ENCODE results near the gene BCO2.

Gene BCO2

DNA sequence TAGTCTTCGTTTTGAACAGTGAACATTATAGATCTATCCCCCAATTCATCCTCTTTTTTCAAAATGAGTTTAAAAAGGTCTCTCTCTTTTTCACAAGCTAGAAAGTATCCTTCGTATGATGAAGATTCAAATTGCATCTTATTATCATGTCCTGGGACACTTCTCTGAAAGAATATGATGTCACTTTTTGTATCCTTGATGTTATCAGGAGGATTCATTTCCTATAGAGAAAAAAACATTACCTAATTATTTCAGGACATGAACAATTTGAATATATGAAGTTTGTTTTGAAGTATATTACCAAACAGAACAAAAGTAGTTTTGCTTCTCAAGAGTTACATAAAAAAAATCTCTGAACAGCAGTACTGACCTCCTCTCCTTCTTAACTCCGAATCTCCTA, 31.7 kb upstream of the BCO2 start:
- no peak for DNase-seq (ENCODE audit: low read depth)
- TF ChIP-seq, protein P1, sequence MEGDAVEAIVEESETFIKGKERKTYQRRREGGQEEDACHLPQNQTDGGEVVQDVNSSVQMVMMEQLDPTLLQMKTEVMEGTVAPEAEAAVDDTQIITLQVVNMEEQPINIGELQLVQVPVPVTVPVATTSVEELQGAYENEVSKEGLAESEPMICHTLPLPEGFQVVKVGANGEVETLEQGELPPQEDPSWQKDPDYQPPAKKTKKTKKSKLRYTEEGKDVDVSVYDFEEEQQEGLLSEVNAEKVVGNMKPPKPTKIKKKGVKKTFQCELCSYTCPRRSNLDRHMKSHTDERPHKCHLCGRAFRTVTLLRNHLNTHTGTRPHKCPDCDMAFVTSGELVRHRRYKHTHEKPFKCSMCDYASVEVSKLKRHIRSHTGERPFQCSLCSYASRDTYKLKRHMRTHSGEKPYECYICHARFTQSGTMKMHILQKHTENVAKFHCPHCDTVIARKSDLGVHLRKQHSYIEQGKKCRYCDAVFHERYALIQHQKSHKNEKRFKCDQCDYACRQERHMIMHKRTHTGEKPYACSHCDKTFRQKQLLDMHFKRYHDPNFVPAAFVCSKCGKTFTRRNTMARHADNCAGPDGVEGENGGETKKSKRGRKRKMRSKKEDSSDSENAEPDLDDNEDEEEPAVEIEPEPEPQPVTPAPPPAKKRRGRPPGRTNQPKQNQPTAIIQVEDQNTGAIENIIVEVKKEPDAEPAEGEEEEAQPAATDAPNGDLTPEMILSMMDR (IDR thresholded peaks at IDR 0.05; ENCODE audit: low read depth, low read length, missing control alignments) = no peak
- no peak overlapping the region for H3K4me3 ChIP-seq (ENCODE audit: low read depth, low read length)

DNA sequence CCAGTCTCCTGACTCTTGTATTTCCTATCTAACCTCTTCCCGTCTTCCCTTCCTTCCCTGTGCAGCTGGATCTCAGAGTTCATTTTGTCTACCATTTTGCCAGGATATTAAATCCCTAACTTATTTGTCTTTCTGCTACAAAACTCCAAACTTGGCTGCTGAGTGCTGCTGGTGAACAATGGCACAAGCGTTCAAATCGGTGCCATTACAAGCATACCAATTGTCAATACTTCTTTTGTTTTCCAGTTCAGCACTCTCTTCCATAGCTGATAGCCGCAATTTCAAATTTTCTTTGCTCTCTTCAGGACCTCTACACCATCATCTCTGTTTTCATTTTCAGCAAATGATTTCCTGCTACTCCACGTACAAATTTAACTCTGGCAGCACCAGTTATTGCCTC, 24.8 kb upstream of the BCO2 start:
- no peak for DNase-seq (ENCODE audit: low read depth)
- TF ChIP-seq, protein P1 (IDR thresholded peaks at IDR 0.05; ENCODE audit: low read depth, low read length, missing control alignments) = no peak
- no peak overlapping the region for H3K4me3 ChIP-seq (ENCODE audit: low read depth, low read length)

DNA sequence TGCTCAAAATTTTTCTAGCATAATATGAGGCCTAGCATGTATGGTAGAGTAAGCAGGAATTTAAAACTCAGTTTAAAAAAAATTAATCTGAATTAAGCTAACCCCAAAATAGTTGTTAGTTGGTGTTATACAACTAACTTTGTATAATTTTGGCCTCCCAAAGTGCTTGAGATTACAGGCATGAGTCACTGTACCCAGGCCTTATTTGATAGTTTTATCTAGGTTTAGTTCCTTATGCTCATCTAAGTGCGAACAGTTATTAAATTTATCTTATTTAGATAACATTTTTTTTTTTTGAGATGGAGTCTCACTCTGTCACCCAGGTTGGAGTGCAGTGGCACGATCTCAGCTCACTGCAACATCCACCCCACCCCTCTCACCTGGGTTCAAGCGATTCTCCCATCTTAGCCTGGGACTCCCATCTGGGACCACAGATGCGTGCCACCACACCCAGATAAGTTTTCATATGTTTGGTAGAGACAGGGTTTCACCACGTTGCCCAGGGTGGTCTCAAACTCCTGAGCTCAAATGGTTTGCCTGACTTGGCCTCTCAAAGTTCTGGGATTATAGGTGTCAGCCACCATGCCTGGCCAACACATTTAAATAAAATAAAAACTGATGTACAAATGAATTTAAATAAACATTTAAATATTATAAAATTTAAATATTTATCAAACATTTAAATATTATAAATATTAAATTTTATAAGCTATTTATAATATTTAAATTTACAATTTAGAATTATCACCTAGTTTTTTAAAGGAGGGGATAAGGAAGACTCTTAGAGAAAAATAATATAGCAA, 19.0 kb upstream of the BCO2 start:
- no peak overlapping the region for H3K4me3 ChIP-seq (ENCODE audit: low read depth, low read length)
- no peak for DNase-seq (ENCODE audit: low read depth)
- TF ChIP-seq, protein P1 (IDR thresholded peaks at IDR 0.05; ENCODE audit: low read depth, low read length, missing control alignments) = no peak

DNA sequence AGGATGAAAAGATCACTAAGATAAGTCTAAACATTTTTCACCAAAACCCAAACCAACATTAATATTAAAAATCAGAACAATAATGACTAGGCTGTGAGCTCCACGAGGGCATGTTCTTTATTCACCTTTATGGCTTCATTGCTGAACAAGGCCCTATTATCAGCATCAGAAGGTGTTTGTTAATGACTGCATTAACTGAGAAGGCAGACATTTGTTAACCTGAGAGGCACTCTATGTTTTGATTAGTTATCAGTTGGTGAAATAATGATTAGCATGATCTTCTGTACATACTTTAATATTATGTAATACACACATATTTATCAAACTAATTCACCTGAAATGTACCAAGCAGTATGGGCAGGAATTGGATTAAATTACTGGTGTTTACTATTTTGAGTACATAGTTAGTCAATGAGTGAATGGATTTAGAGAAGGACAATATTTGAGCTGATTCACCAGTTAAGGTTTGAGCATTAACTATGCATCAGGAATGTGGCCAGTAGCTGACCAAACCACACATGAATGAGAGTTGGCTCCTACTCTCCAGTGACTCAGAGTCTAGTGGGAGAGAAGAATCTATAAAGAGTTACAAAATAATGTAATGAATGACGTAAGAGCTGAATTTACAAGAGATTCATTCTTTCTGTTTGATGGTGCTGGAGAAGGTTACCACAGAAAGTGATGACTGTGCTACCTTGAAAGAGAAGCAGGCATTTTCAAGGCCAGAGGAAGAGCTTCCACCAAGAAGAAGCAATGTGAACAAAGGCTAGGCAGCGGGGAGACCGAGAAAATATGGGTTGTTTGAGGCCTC, 18.2 kb upstream of the BCO2 start:
- no peak for DNase-seq (ENCODE audit: low read depth)
- H3K4me3 ChIP-seq (ENCODE audit: low read depth, low read length) = no peak overlapping the region
- TF ChIP-seq, protein P1 (IDR thresholded peaks at IDR 0.05; ENCODE audit: low read depth, low read length, missing control alignments) = no peak

DNA sequence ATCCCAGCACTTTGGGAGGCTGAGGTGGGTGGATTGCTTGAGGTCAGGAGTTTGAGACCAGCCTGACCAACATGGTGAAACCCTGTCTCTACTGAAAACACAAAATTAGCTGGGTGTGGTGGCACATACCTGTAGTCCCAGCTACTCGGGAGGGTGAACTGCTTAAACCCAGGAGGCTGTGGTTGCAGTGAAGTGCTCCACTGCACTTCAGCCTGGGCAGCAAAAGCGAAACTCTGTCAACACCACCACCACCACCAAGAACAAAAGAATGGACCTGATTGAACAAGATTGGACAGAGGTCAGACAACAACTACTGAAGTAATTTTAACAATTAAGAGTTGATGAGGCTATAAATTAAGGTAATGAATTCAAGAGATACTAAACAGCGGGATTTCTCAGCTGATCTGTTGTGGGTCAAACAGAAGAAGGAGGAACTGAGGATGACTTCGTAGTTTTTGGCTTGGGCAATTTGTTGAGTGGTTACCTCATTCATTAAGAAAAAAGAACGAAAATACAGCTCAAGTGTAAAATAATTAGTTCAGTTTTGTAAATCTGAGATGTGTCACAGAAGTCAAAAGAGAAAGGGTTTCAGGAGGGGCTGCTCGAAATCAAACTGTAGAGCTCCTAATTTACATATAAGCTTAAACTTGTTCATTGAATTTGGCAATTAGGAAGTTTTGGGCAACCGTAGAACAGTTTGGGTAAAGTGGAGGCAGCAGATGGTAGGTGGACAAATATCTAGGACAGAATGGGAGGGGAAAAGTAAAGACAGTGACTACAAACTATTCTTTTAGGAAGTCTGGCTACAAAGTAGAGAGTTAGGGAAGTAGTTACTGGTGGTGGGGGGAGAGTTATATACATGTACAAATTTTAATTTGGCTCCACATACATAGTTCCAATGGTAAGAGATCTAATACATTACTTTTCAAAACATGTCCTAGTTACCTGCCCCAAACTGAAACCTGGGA, 15.9 kb upstream of the BCO2 start:
- H3K4me3 ChIP-seq (ENCODE audit: low read depth, low read length) = no peak overlapping the region
- no peak for DNase-seq (ENCODE audit: low read depth)
- TF ChIP-seq, protein P1 (IDR thresholded peaks at IDR 0.05; ENCODE audit: low read depth, low read length, missing control alignments) = no peak

DNA sequence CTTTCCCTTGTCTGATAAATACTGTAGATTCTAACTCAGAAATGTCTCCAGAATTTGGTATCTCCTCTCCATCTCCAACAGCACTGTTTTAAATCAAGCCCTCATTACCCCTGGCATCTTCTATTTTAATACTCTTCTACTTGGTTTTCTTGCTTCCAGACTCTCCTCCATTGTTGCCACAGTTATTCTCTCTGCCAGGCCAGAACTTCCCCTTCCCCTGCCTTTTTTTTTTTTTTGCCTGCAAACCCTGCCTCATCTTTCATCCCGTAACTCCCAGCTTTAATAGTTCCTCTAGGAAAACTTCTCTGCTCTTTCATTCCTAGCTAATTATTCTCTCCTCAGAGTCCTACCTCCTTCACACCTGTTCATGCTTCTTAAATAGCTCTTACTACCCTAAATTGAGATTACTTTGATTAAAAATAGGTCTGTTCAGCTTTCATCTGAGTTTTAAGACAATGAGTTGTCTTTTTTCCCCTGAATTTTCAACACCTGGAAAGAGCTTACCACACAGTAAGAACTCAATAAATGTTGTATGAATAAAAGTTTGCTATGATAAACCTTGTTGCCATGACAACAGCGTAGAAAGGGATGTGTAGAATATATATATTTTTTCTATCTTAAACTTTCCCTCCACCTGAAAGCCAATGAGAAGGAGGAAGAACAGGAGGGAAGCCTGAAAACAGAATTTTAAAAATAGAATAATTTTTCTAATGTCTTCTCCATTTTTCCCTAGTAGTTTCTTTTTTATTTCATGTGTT, 15.0 kb upstream of the BCO2 start:
- TF ChIP-seq, protein P1 (IDR thresholded peaks at IDR 0.05; ENCODE audit: low read depth, low read length, missing control alignments) = no peak
- no peak overlapping the region for H3K4me3 ChIP-seq (ENCODE audit: low read depth, low read length)
- no peak for DNase-seq (ENCODE audit: low read depth)
